Erythroblast (primary cell): Measurements from ENCODE around the gene PARD6A.

Experiments used
- GATA1 ChIP-seq: IDR thresholded peaks from 2 replicates; pipeline ENCODE4 v1.6.1; 2011; ENCODE audit warnings: low read depth, mild to moderate bottlenecking, control low read depth, low read length, moderate library complexity
- POLR2A ChIP-seq: IDR thresholded peaks from 2 replicates; pipeline ENCODE4 v1.6.1; 2011; ENCODE audit warnings: mild to moderate bottlenecking, low read length

DNA sequence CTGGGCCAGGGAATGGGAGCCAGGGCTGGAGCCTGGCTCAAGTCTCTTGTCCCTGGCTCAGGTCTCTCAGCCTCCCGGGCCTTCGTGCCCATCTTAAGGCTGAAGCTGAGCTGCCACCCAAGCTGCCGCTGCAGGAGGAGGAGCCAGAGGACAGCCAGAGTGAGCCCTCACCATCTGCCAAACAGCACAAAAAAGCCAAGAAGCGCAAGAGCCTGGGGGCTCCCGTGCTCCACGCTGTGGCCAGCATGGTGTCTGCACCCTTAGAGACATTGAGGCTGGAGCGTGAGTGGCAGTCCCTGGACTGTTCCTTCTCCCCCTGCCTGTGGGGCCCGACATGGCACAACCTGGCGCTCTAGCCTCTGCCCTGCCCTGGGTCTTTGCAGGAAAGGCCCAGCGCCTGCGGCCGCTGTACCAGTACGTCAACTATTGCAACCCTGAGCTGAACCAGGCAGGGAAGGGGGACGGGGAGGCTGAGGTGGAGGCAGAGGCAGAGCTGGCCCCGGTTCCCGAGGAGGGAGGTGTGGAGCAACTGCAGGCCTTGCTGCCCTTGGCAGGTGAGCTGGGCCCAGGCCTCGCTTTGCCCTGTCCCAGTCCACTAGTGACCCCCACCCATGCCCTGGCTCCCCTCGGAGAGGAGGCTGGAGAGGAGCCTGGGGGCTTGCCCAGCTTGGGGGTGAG lies 7.2 kb downstream of the PARD6A start:
- TF ChIP-seq POLR2A, result peak; percentile 41
- TF ChIP-seq GATA1, result no peak
